Loucy (cell line): ENCODE data around the gene BFSP1.

Experiments
- CTCF ChIP-seq: fragments of 200-600 bp; sonication (generic); conservative IDR thresholded peaks from 2 replicates; pipeline ENCODE4 v1.5.1; 2014; ENCODE audit warnings: mild to moderate bottlenecking, antibody characterized with exemption, low read length
- EZH2phosphoT487 ChIP-seq: fragments of 200-600 bp; IDR thresholded peaks from 2 replicates; pipeline ENCODE4 v1.6.1; 2018; ENCODE audit warnings: antibody characterized with exemption, mild to moderate bottlenecking, moderate library complexity, borderline replicate concordance

GRCh38 chr20:17515053-17515452 lies 16.1 kb downstream of the BFSP1 start:
- TF ChIP-seq CTCF (no peak), EZH2phosphoT487 (no peak)
